ENCODE data around the gene PRKN.

The PRKN gene

DNA sequence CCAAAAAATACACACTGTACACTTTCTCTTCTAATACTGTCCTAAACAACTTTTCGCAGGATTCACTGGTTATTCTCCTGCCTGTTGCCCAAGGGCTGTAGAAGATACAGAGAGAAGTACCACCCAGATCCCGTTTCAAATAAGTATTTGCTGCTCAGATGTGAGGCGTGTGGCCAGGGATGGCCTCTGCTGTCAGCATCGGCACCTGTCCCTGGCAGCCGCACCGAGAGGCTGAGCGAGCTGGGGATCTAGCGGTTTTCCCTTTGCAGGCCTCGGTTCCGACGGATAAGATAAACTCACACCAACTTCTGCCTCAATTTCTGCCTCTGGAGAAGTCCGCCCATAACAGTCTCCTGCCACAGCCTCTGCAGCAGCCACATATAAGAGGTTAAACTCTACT is 768.5 kb downstream of the PRKN start:
- TF ChIP-seq, protein P1, sequence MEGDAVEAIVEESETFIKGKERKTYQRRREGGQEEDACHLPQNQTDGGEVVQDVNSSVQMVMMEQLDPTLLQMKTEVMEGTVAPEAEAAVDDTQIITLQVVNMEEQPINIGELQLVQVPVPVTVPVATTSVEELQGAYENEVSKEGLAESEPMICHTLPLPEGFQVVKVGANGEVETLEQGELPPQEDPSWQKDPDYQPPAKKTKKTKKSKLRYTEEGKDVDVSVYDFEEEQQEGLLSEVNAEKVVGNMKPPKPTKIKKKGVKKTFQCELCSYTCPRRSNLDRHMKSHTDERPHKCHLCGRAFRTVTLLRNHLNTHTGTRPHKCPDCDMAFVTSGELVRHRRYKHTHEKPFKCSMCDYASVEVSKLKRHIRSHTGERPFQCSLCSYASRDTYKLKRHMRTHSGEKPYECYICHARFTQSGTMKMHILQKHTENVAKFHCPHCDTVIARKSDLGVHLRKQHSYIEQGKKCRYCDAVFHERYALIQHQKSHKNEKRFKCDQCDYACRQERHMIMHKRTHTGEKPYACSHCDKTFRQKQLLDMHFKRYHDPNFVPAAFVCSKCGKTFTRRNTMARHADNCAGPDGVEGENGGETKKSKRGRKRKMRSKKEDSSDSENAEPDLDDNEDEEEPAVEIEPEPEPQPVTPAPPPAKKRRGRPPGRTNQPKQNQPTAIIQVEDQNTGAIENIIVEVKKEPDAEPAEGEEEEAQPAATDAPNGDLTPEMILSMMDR (conservative IDR thresholded peaks at IDR 0.05) = no peak
- no peak overlapping the region for H3K27ac ChIP-seq

DNA sequence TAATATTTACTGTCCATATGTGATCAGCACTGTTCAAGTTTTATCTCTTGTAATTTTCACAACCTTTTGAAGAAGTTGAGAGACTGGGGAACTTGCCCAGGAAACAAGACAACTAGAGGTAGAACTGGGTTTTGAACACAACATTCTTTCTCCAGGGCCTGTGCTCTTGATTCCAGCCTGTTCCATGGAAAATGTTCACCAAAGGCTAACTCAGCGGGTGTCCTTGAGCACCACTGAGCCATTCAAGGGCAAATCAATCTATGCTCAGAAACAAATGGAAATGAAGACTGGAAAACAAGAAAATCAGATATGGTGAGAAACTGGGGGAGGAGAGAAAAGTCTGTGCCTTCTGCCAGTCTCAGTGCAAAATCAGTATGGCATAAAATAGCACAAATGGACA is 771.5 kb downstream of the PRKN start:
- H3K27ac ChIP-seq = no peak overlapping the region
- TF ChIP-seq, protein P1 (conservative IDR thresholded peaks at IDR 0.05) = no peak

DNA sequence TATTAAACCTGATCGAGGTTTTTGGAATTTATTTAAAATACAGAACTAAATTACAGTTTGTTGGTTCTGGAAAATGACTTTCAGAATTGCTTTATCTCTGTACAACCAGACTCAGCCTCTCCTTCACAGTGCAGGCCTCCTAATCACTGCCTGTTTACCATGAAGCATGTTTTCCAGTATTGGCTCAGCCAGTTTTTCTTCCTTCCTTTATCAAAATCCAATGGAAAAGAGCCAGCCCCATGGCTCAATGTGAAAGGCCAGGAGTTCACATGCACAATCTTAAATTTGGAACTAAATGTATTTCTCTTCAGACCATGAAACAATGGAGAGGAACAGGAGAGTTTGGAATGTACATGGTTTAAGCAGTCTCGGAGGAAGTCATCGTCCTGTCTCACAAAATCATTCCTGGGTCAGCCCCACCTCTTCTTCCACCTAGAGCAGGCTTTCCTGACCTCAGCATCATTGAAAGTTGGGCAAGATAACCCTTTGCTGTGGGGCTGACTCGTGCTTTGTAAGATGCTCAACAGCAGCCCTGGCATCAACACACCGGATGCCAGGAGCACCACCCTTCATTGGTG is 772.8 kb downstream of the PRKN start:
- TF ChIP-seq, protein P1 (conservative IDR thresholded peaks at IDR 0.05) = no peak
- no peak overlapping the region for H3K27ac ChIP-seq

DNA sequence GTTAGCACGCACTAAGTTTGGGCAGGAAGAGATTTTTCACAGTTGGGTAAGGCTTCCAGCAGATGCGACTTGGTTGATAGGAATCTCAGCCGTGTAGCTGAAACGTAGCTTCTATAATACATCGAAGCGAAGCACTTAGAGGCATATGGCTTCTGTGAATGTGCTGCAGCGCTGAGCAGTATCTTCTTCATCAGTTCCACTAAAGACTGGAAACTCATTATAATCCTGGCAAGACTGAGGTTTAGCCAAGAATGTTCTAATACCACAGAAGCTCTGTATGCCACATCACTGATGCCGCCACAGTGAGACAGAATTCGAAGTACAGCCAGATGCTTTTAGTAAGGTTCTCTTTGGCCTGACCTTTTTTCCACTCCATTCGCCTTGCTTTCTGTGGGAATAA is 773.5 kb downstream of the PRKN start:
- H3K27ac ChIP-seq = no peak overlapping the region
- TF ChIP-seq, protein P1 (conservative IDR thresholded peaks at IDR 0.05) = no peak

DNA sequence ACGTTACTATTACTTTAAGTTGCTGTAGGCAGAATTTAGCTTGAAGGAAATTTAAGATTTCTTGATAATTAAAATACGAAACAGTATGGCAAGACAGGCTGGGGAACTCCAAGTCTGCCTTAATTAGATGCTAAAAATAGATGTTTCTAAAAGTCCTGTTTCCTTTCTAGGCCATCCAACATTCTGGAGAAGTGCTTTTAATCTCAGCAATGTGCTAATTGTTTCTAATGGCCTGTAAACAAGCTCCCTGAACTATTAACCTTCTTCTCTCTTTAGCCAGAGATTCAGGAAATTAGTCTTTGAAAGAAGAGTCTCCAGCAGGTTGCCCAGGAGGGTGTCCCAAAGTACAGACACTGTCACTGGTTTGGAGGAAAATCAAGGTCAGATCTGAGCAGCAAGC is 776.4 kb downstream of the PRKN start:
- TF ChIP-seq, protein P1 (conservative IDR thresholded peaks at IDR 0.05) = no peak
- no peak overlapping the region for H3K27ac ChIP-seq

DNA sequence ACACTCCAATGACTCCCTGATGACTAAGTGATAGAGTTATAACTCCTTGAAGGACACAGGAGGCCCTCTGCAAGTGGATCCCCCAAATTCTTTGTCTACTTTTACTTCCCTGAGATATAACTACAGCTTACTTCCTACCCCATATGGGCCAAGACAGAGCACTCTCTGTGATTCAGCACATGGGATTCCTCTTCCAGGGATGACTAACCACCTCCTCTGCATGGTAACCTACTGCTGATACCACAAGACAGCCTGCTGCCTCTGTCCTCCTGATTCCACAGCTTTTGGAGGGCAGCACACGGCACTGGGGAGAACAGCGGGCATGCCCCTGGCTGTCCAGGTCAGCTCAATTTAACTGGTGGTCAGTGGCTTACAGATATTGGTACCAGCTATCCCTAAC is 778.0 kb downstream of the PRKN start:
- TF ChIP-seq, protein P1 (conservative IDR thresholded peaks at IDR 0.05) = no peak

DNA sequence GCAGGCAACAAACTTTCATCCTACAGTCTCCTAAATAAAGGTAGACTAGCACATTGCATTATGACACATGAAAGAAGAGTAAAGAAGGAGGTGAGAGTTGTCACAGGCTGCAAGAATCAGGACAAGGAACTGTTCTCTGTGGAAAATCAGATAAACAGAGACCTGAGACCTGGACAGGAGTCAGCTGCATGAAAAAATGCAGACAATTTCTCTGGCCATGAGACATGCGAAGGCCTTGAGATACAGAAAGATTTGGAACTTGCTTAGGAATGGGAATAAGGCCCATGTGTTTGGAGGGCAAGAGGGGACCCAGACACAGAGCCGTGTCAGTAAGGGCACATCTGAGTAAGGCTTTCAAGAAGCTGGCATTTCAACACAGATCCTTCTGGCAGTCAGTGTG is 779.1 kb downstream of the PRKN start:
- no peak overlapping the region for H3K27ac ChIP-seq
- TF ChIP-seq, protein P1 (conservative IDR thresholded peaks at IDR 0.05) = no peak

More for the DNA sequence above, 778.0 kb downstream of the PRKN start:
- no peak overlapping the region for H3K27ac ChIP-seq

All from VCaP (cell line).